ENCODE data around the gene UBR2. TPM values are rescaled to one million over a fixed set of nuclear protein-coding genes. Genes with fewer than 3 reads are reported as not detected.

Gene UBR2
- total and polyA plus RNA-seq, 2 of the 4 experiments (the other 2 are of a cell fraction), result 7.7 to 32.3 TPM

- TF ChIP-seq NFE2L2 (IDR thresholded peaks at IDR 0.05; ENCODE audit: low read depth, low read length), result no peak
- no peak for TF ChIP-seq RFX5 (IDR thresholded peaks at IDR 0.05; ENCODE audit: low read depth, low read length)
- TF ChIP-seq POLR2A (IDR thresholded peaks at IDR 0.05; ENCODE audit: low read depth, low read length), result no peak
- TF ChIP-seq RAD21 (IDR thresholded peaks at IDR 0.05; ENCODE audit: low read length), result no peak
- no peak for TF ChIP-seq CTCF (conservative IDR thresholded peaks at IDR 0.05; ENCODE audit: low read depth, low read length)
- no peak for TF ChIP-seq CHD1 (IDR thresholded peaks at IDR 0.05; ENCODE audit: low read depth, low read length)
- no peak for TF ChIP-seq ELK1 (IDR thresholded peaks at IDR 0.05; ENCODE audit: borderline replicate concordance, low read depth, low read length)
- TF ChIP-seq RCOR1 (IDR thresholded peaks at IDR 0.05; ENCODE audit: insufficient replicate concordance, low read length), result no peak
- no peak for TF ChIP-seq MAFK (IDR thresholded peaks at IDR 0.05; ENCODE audit: low read depth, low read length)
- TF ChIP-seq SMC3 (IDR thresholded peaks at IDR 0.05; ENCODE audit: low read depth, low read length), result no peak
- no peak for TF ChIP-seq MAZ (IDR thresholded peaks at IDR 0.05; ENCODE audit: borderline replicate concordance, low read depth, low read length)
- no peak for TF ChIP-seq FOS (IDR thresholded peaks at IDR 0.05; ENCODE audit: low read depth, low read length)
- no peak for TF ChIP-seq MXI1 (IDR thresholded peaks at IDR 0.05; ENCODE audit: borderline replicate concordance, low read depth, low read length)
- TF ChIP-seq USF2 (IDR thresholded peaks at IDR 0.05; ENCODE audit: low read depth, low read length), result no peak
- TF ChIP-seq BHLHE40 (IDR thresholded peaks at IDR 0.05; ENCODE audit: low read depth, low read length), result no peak
Measured at GRCh38 chr6:42740725-42741124, 176.9 kb downstream of the UBR2 start.

More at GRCh38 chr6:42740725-42741124, 176.9 kb downstream of the UBR2 start:
- intact Hi-C loops (cut with micrococcal nuclease), result no loop called here
- Histone ChIP-seq H3K23ac (ENCODE audit: low read depth, low read length) (no peak overlapping the region), H2BK20ac (ENCODE audit: low read depth, low read length) (no peak overlapping the region), H2AK9ac (replicated peaks; ENCODE audit: low read depth, low read length, poor library complexity) (no peak overlapping the region), H4K8ac (ENCODE audit: low read depth in 2 of 2, low read length in 2 of 2) (no peak overlapping the region; a peak in 1 of 4 replicates), H3K27ac (ENCODE audit: insufficient read depth, low read length) (peak overlapping the region; percentile 83; the same call in 1 of the 2 replicates), H3K14ac (replicated peaks; ENCODE audit: low read depth, low read length) (no peak overlapping the region), H4K91ac (ENCODE audit: insufficient read depth, low read depth, low read length) (no peak overlapping the region), H3K9ac (ENCODE audit: low read depth, low read length) (no peak overlapping the region), H2BK15ac (ENCODE audit: low read depth, low read length) (no peak overlapping the region), H3K9me3 (ENCODE audit: control insufficient read depth, insufficient read depth, low read length) (no peaks in the 10 kb centered on the region), H2BK120ac (ENCODE audit: low read depth, low read length) (no peak overlapping the region), H3K27me3 (ENCODE audit: control insufficient read depth, insufficient read depth, low read length) (no peaks in the 10 kb centered on the region), H3K4me1 (ENCODE audit: control insufficient read depth, insufficient read depth, low read length) (peaks cover 7% of the 10 kb centered on the region; the same call in 1 of the 2 replicates), H3K18ac (ENCODE audit: low read depth, low read length) (no peak overlapping the region), H4K5ac (ENCODE audit: low read depth, low read length) (no peak overlapping the region), H2AFZ (replicated peaks; ENCODE audit: low read length, poor library complexity) (no peak overlapping the region), H2BK5ac (ENCODE audit: low read depth, low read length, poor library complexity, severe bottlenecking) (no peak overlapping the region), H3K9me1 (ENCODE audit: insufficient read depth, low read length) (peaks cover 9% of the 10 kb centered on the region; the same call in 1 of the 2 replicates), H3K4me2 (ENCODE audit: low read depth, low read length) (no peak overlapping the region), H3K36me3 (ENCODE audit: control insufficient read depth, insufficient read depth, low read length) (no peaks in the 10 kb centered on the region; the same call in 1 of the 2 replicates), H3K4me3 (ENCODE audit: insufficient read depth, low read depth, low read length) (no peak overlapping the region), H4K20me1 (ENCODE audit: insufficient read depth, low read length) (peaks cover 18% of the 10 kb centered on the region), H3K4ac (ENCODE audit: low read depth, low read length) (no peak overlapping the region), H3K56ac (ENCODE audit: extremely low read depth, insufficient read depth, low read length) (no peak overlapping the region), H3K79me1 (ENCODE audit: low read depth in 1 of 2, low read length in 2 of 2) (peaks cover 4 to 32% of the 10 kb centered on the region in 2 experiments), H2AK5ac (ENCODE audit: low read depth, low read length) (no peak overlapping the region)
- ATAC-seq (ENCODE audit: low read depth), result peak; percentile 37
- ChIA-PET POLR2A (ENCODE audit: unreplicated experiment) (interaction anchor here (0.6 to 1.0 kb wide), 2 partner anchors 41 to 95 kb away, joined by 3 read pairs; partner anchors contain the start of gene BICRAL), CTCF (no interaction called here)
- in situ Hi-C loops (cut with MboI; ENCODE audit: low sequenced_read_pairs), result no loop called here
- WGBS, 2 experiments (ENCODE audit: extremely low coverage in 2 of 2, insufficient read length in 1 of 2), result no CpG with 5 or more reads among the region's 3 CpGs
- DNase-seq, result no peak
- dilution Hi-C loops (cut with HindIII; ENCODE audit: low sequenced_read_pairs, unreplicated experiment), result no loop called here
- BruUV-seq (replicated peaks), result no TSS peak
